ENCODE measurements around the gene TTF2.

The TTF2 gene

GRCh38 chr1:117128323-117129079 lies 68.4 kb downstream of the TTF2 start:
- Mint-ChIP-seq H3K27me3 (peaks cover 3% of the 10 kb centered on the region), H3K4me3 (no peak overlapping the region), H3K27ac (no peak overlapping the region), H3K36me3 (ENCODE audit: low read depth) (no peaks in the 10 kb centered on the region), H3K9me3 (no peaks in the 10 kb centered on the region), H3K4me1 (ENCODE audit: low read depth) (no peaks in the 10 kb centered on the region)
- no peak for DNase-seq

GRCh38 chr1:117130526-117130925 lies 70.4 kb downstream of the TTF2 start:
- H3K27me3 Mint-ChIP-seq: peaks cover 9% of the 10 kb centered on the region
- H3K36me3 Mint-ChIP-seq (ENCODE audit: low read depth): no peaks in the 10 kb centered on the region
- no peak for DNase-seq
- H3K27ac Mint-ChIP-seq: no peak overlapping the region
- no peaks in the 10 kb centered on the region for H3K9me3 Mint-ChIP-seq
- no peak overlapping the region for H3K4me3 Mint-ChIP-seq
- H3K4me1 Mint-ChIP-seq (ENCODE audit: low read depth): no peaks in the 10 kb centered on the region

- Mint-ChIP-seq H3K9me3 (no peaks in the 10 kb centered on the region), H3K4me3 (no peak overlapping the region), H3K36me3 (ENCODE audit: low read depth) (no peaks in the 10 kb centered on the region), H3K27me3 (peaks cover 6% of the 10 kb centered on the region), H3K27ac (no peak overlapping the region), H3K4me1 (ENCODE audit: low read depth) (no peaks in the 10 kb centered on the region)
- DNase-seq: no peak
Measured at GRCh38 chr1:117135329-117135728, 75.2 kb downstream of the TTF2 start.

GRCh38 chr1:117136749-117137148 lies 76.6 kb downstream of the TTF2 start:
- peaks cover 6% of the 10 kb centered on the region for H3K27me3 Mint-ChIP-seq
- H3K4me1 Mint-ChIP-seq (ENCODE audit: low read depth): no peaks in the 10 kb centered on the region
- H3K36me3 Mint-ChIP-seq (ENCODE audit: low read depth): no peaks in the 10 kb centered on the region
- H3K4me3 Mint-ChIP-seq: no peak overlapping the region
- no peak for DNase-seq
- no peak overlapping the region for H3K27ac Mint-ChIP-seq
- no peaks in the 10 kb centered on the region for H3K9me3 Mint-ChIP-seq

GRCh38 chr1:117137281-117137855 lies 77.2 kb downstream of the TTF2 start:
- H3K27me3 Mint-ChIP-seq: peaks cover 6% of the 10 kb centered on the region
- no peak for DNase-seq
- no peaks in the 10 kb centered on the region for H3K4me1 Mint-ChIP-seq (ENCODE audit: low read depth)
- H3K36me3 Mint-ChIP-seq (ENCODE audit: low read depth): no peaks in the 10 kb centered on the region
- no peak overlapping the region for H3K4me3 Mint-ChIP-seq
- H3K27ac Mint-ChIP-seq: no peak overlapping the region
- no peaks in the 10 kb centered on the region for H3K9me3 Mint-ChIP-seq

- Mint-ChIP-seq H3K36me3 (ENCODE audit: low read depth) (no peaks in the 10 kb centered on the region), H3K27me3 (peaks cover 6% of the 10 kb centered on the region), H3K9me3 (no peaks in the 10 kb centered on the region), H3K27ac (no peak overlapping the region), H3K4me3 (no peak overlapping the region), H3K4me1 (ENCODE audit: low read depth) (no peaks in the 10 kb centered on the region)
- DNase-seq: no peak
Measured at GRCh38 chr1:117138106-117138505, 78.0 kb downstream of the TTF2 start.

- no peak for DNase-seq
- Mint-ChIP-seq H3K9me3 (no peaks in the 10 kb centered on the region), H3K4me3 (no peak overlapping the region), H3K36me3 (ENCODE audit: low read depth) (no peaks in the 10 kb centered on the region), H3K27ac (no peak overlapping the region), H3K4me1 (ENCODE audit: low read depth) (no peaks in the 10 kb centered on the region), H3K27me3 (peaks cover 6% of the 10 kb centered on the region)
Measured at GRCh38 chr1:117138561-117138960, 78.4 kb downstream of the TTF2 start.

GRCh38 chr1:117142200-117142599 lies 82.1 kb downstream of the TTF2 start:
- H3K27me3 Mint-ChIP-seq: peaks cover 12% of the 10 kb centered on the region
- no peak overlapping the region for H3K27ac Mint-ChIP-seq
- H3K9me3 Mint-ChIP-seq: no peaks in the 10 kb centered on the region
- DNase-seq: no peak
- no peaks in the 10 kb centered on the region for H3K4me1 Mint-ChIP-seq (ENCODE audit: low read depth)
- H3K36me3 Mint-ChIP-seq (ENCODE audit: low read depth): no peaks in the 10 kb centered on the region
- H3K4me3 Mint-ChIP-seq: no peak overlapping the region

GRCh38 chr1:117143172-117143571 lies 83.0 kb downstream of the TTF2 start:
- Mint-ChIP-seq H3K4me1 (ENCODE audit: low read depth) (no peaks in the 10 kb centered on the region), H3K36me3 (ENCODE audit: low read depth) (no peaks in the 10 kb centered on the region), H3K27ac (no peak overlapping the region), H3K9me3 (no peaks in the 10 kb centered on the region), H3K27me3 (peaks cover 12% of the 10 kb centered on the region), H3K4me3 (no peak overlapping the region)
- no peak for DNase-seq

- H3K27ac Mint-ChIP-seq: no peak overlapping the region
- peaks cover 12% of the 10 kb centered on the region for H3K27me3 Mint-ChIP-seq
- no peak for DNase-seq
- no peaks in the 10 kb centered on the region for H3K9me3 Mint-ChIP-seq
- no peaks in the 10 kb centered on the region for H3K36me3 Mint-ChIP-seq (ENCODE audit: low read depth)
- H3K4me3 Mint-ChIP-seq: no peak overlapping the region
- no peaks in the 10 kb centered on the region for H3K4me1 Mint-ChIP-seq (ENCODE audit: low read depth)
Measured at GRCh38 chr1:117143871-117144270, 83.7 kb downstream of the TTF2 start.

GRCh38 chr1:117146072-117146471 lies 85.9 kb downstream of the TTF2 start:
- no peak for DNase-seq
- H3K27ac Mint-ChIP-seq: no peak overlapping the region
- no peak overlapping the region for H3K4me3 Mint-ChIP-seq
- peaks cover 12% of the 10 kb centered on the region for H3K27me3 Mint-ChIP-seq
- H3K4me1 Mint-ChIP-seq (ENCODE audit: low read depth): no peaks in the 10 kb centered on the region
- no peaks in the 10 kb centered on the region for H3K9me3 Mint-ChIP-seq
- H3K36me3 Mint-ChIP-seq (ENCODE audit: low read depth): no peaks in the 10 kb centered on the region

- Mint-ChIP-seq H3K9me3 (no peaks in the 10 kb centered on the region), H3K36me3 (ENCODE audit: low read depth) (no peaks in the 10 kb centered on the region), H3K4me1 (ENCODE audit: low read depth) (no peaks in the 10 kb centered on the region), H3K27ac (no peak overlapping the region), H3K27me3 (peaks cover 12% of the 10 kb centered on the region), H3K4me3 (no peak overlapping the region)
- no peak for DNase-seq
Measured at GRCh38 chr1:117146575-117147340, 86.6 kb downstream of the TTF2 start.

- Mint-ChIP-seq H3K27ac (no peak overlapping the region), H3K4me1 (ENCODE audit: low read depth) (no peaks in the 10 kb centered on the region)
Measured at GRCh38 chr1:117147341-117147831, 87.3 kb downstream of the TTF2 start.

GRCh38 chr1:117147856-117148588 lies 87.9 kb downstream of the TTF2 start:
- Mint-ChIP-seq H3K4me1 (ENCODE audit: low read depth) (no peaks in the 10 kb centered on the region), H3K27ac (no peak overlapping the region), H3K36me3 (ENCODE audit: low read depth) (no peaks in the 10 kb centered on the region), H3K9me3 (no peaks in the 10 kb centered on the region), H3K27me3 (peaks cover 12% of the 10 kb centered on the region), H3K4me3 (no peak overlapping the region)
- DNase-seq: no peak

More at GRCh38 chr1:117147341-117147831, 87.3 kb downstream of the TTF2 start:
- Mint-ChIP-seq H3K4me3 (no peak overlapping the region), H3K9me3 (no peaks in the 10 kb centered on the region), H3K27me3 (peaks cover 12% of the 10 kb centered on the region), H3K36me3 (ENCODE audit: low read depth) (no peaks in the 10 kb centered on the region)
- no peak for DNase-seq
